ENCODE results near the gene KCND3. TPM values are rescaled to one million over a fixed set of nuclear protein-coding genes. Genes with fewer than 3 reads are reported as not detected.

KCND3 gene
- total and polyA plus RNA-seq, 2 experiments from 2014 or later: 0.16 to 0.33 TPM

- H3K27me3 ChIP-seq: peaks cover 8% of the 10 kb centered on the region
- H3K36me3 ChIP-seq: no peaks in the 10 kb centered on the region
- H3K27ac ChIP-seq: no peak overlapping the region
- no peak for DNase-seq (ENCODE audit: low read depth in 1 of 2, low spot score in 1 of 2)
- no peak for TF ChIP-seq CTCF (IDR thresholded peaks at IDR 0.05; ENCODE audit: low read depth, low read length)
- no peaks in the 10 kb centered on the region for H3K9me3 ChIP-seq (ENCODE audit: low read depth)
- H3K4me3 ChIP-seq: no peak overlapping the region
- H3K4me1 ChIP-seq (ENCODE audit: low read depth): no peaks in the 10 kb centered on the region
These were observed 154.5 kb downstream of the KCND3 start for GRCh38 chr1:111834956-111835355.

- Histone ChIP-seq H3K9me3 (ENCODE audit: low read depth) (no peaks in the 10 kb centered on the region), H3K27ac (no peak overlapping the region), H3K36me3 (no peaks in the 10 kb centered on the region), H3K27me3 (peaks cover 12% of the 10 kb centered on the region), H3K4me3 (no peak overlapping the region), H3K4me1 (ENCODE audit: low read depth) (no peaks in the 10 kb centered on the region)
- peak; percentile 32 to 73 for DNase-seq (ENCODE audit: low read depth in 1 of 2, low spot score in 1 of 2)
- no peak for TF ChIP-seq CTCF (IDR thresholded peaks at IDR 0.05; ENCODE audit: low read depth, low read length)
These were observed 156.1 kb downstream of the KCND3 start for GRCh38 chr1:111833334-111833733.

- Histone ChIP-seq H3K9me3 (ENCODE audit: low read depth) (no peaks in the 10 kb centered on the region), H3K4me3 (no peak overlapping the region), H3K27me3 (peaks cover 12% of the 10 kb centered on the region), H3K27ac (no peak overlapping the region), H3K36me3 (no peaks in the 10 kb centered on the region), H3K4me1 (ENCODE audit: low read depth) (no peaks in the 10 kb centered on the region)
- DNase-seq (ENCODE audit: low read depth in 1 of 2, low spot score in 1 of 2): no peak
- TF ChIP-seq CTCF (IDR thresholded peaks at IDR 0.05; ENCODE audit: low read depth, low read length): no peak
These were observed 156.8 kb downstream of the KCND3 start for GRCh38 chr1:111832521-111833155.

GRCh38 chr1:111831153-111831552 is 158.3 kb downstream of the KCND3 start:
- Histone ChIP-seq H3K36me3 (no peaks in the 10 kb centered on the region), H3K27ac (no peak overlapping the region), H3K9me3 (ENCODE audit: low read depth) (no peaks in the 10 kb centered on the region), H3K4me1 (ENCODE audit: low read depth) (no peaks in the 10 kb centered on the region), H3K27me3 (peaks cover 12% of the 10 kb centered on the region), H3K4me3 (no peak overlapping the region)
- no peak for TF ChIP-seq CTCF (IDR thresholded peaks at IDR 0.05; ENCODE audit: low read depth, low read length)
- no peak for DNase-seq (ENCODE audit: low read depth in 1 of 2, low spot score in 1 of 2)

GRCh38 chr1:111827946-111828345 is 161.5 kb downstream of the KCND3 start:
- no peak for TF ChIP-seq CTCF (IDR thresholded peaks at IDR 0.05; ENCODE audit: low read depth, low read length)
- no peaks in the 10 kb centered on the region for H3K9me3 ChIP-seq (ENCODE audit: low read depth)
- no peak for DNase-seq (ENCODE audit: low read depth in 1 of 2, low spot score in 1 of 2)
- H3K27me3 ChIP-seq: peaks cover 8% of the 10 kb centered on the region
- H3K36me3 ChIP-seq: no peaks in the 10 kb centered on the region
- no peak overlapping the region for H3K27ac ChIP-seq
- H3K4me3 ChIP-seq: no peak overlapping the region
- no peaks in the 10 kb centered on the region for H3K4me1 ChIP-seq (ENCODE audit: low read depth)

Measured in cardiac muscle cell (in vitro differentiated cells and primary cell).